Activated T-helper 1 cell treated with Interleukin-2 at 50 U/mL for 16 hours (primary cell): ENCODE data around the gene KIR2DL4.
"Not testable (repeated sequence)": the region's sequence is repeated elsewhere in the genome, so short reads cannot be mapped to it uniquely, and the experiment has no call there.

Experiments
- DNase-seq: peaks from one replicate; pipeline ENCODE4 v3.0.0-alpha.2; 2020; ENCODE audit warnings: low read depth

KIR2DL4 gene

GRCh38 chr19:54804571-54804970 lies 1.2 kb downstream of the KIR2DL4 start:
- DNase-seq = no peak

- no peak for DNase-seq
Observed at GRCh38 chr19:54805665-54806515, 2.5 kb downstream of the KIR2DL4 start.

- no peak for DNase-seq
Observed at GRCh38 chr19:54806516-54806838, 3.1 kb downstream of the KIR2DL4 start.

GRCh38 chr19:54814571-54814970 lies 11.2 kb downstream of the KIR2DL4 start:
- DNase-seq = not testable (repeated sequence)

GRCh38 chr19:54816251-54816650 lies 12.8 kb downstream of the KIR2DL4 start, which contains the start of gene KIR3DL1:
Gene KIR3DL1 (plus strand): TSS chr19:54816468.
- not testable (repeated sequence) for DNase-seq

- DNase-seq = no peak
Observed at GRCh38 chr19:54817670-54818536, 14.5 kb downstream of the KIR2DL4 start.

GRCh38 chr19:54824416-54824815 lies 21.0 kb downstream of the KIR2DL4 start:
- DNase-seq = not testable (repeated sequence)

GRCh38 chr19:54825326-54825725 lies 21.9 kb downstream of the KIR2DL4 start:
- DNase-seq = not testable (repeated sequence)

- not testable (repeated sequence) for DNase-seq
Observed at GRCh38 chr19:54828064-54828463, 24.7 kb downstream of the KIR2DL4 start.

- not testable (repeated sequence) for DNase-seq
Observed at GRCh38 chr19:54832496-54832895, 29.1 kb downstream of the KIR2DL4 start, which contains the start of gene KIR2DS4. Gene KIR2DS4 (plus strand): TSS chr19:54832676.

GRCh38 chr19:54835126-54835525 lies 31.7 kb downstream of the KIR2DL4 start:
- DNase-seq = not testable (repeated sequence)

GRCh38 chr19:54837522-54837921 lies 34.1 kb downstream of the KIR2DL4 start:
- not testable (repeated sequence) for DNase-seq

- DNase-seq = not testable (repeated sequence)
Observed at GRCh38 chr19:54843171-54843570, 39.8 kb downstream of the KIR2DL4 start.

- not testable (repeated sequence) for DNase-seq
Observed at GRCh38 chr19:54850061-54850640, 46.7 kb downstream of the KIR2DL4 start, which contains the start of gene KIR3DL2. Gene KIR3DL2 (plus strand): TSS chr19:54850443. CDS start chr19:54850476, 33 bp downstream.

- DNase-seq = no peak
Observed at GRCh38 chr19:54850930-54851329, 47.5 kb downstream of the KIR2DL4 start.

GRCh38 chr19:54851353-54851752 lies 47.9 kb downstream of the KIR2DL4 start:
- no peak for DNase-seq

- DNase-seq = not testable (repeated sequence)
Observed at GRCh38 chr19:54855241-54855640, 51.8 kb downstream of the KIR2DL4 start.

GRCh38 chr19:54858476-54858875 lies 55.1 kb downstream of the KIR2DL4 start:
- not testable (repeated sequence) for DNase-seq

- not testable (repeated sequence) for DNase-seq
Observed at GRCh38 chr19:54859421-54859820, 56.0 kb downstream of the KIR2DL4 start.

GRCh38 chr19:54863459-54863858 lies 60.0 kb downstream of the KIR2DL4 start:
- DNase-seq = not testable (repeated sequence)
